Endothelial cell of umbilical vein (primary cell): ENCODE data around the gene PARM1.

Experiments used
- EZH2 ChIP-seq: IDR thresholded peaks from 2 replicates; pipeline ENCODE4 v1.6.1; 2012; ENCODE audit warnings: borderline replicate concordance, low read depth, mild to moderate bottlenecking, moderate library complexity, low read length, inconsistent platforms; ENCODE audit not compliant: severe bottlenecking
- FOS ChIP-seq: IDR thresholded peaks from 2 replicates; pipeline ENCODE4 v1.6.1; 2011; ENCODE audit warnings: mild to moderate bottlenecking, low read length, moderate library complexity, borderline replicate concordance; ENCODE audit not compliant: insufficient read depth
- GATA2 ChIP-seq: IDR thresholded peaks from 2 replicates; pipeline ENCODE4 v1.7.0; 2011; ENCODE audit warnings: low read depth, mild to moderate bottlenecking, moderate library complexity, mixed read lengths, low read length; ENCODE audit not compliant: insufficient read length, insufficient read depth
- JUN ChIP-seq: IDR thresholded peaks from 2 replicates; pipeline ENCODE4 v1.6.1; 2011; ENCODE audit warnings: borderline replicate concordance, low read depth; ENCODE audit not compliant: insufficient read length, insufficient read depth
- POLR2A ChIP-seq: IDR thresholded peaks from 2 replicates; pipeline ENCODE4 v1.6.1; 2012; ENCODE audit warnings: low read depth, mild to moderate bottlenecking, control low read depth, low read length
- POLR2AphosphoS5 ChIP-seq: IDR thresholded peaks from 2 replicates; pipeline ENCODE4 v1.6.1; 2012; ENCODE audit warnings: low read depth, mild to moderate bottlenecking, control low read depth, low read length, moderate library complexity; ENCODE audit not compliant: insufficient read depth
- TF ChIP-seq, protein P1 (sequence below), 2 donors: IDR thresholded peaks; 1 replicate in 1 of 2; 2 replicates in 1 of 2; pipeline ENCODE4 v1.5.1; 2011; ENCODE audit warnings: low read length in 2 of 2, mild to moderate bottlenecking in 2 of 2, moderate library complexity in 2 of 2, control low read depth in 1 of 2, inconsistent platforms in 1 of 2, low read depth in 1 of 2; ENCODE audit not compliant: insufficient read depth in 1 of 2; ENCODE audit errors: extremely low read depth in 1 of 2
- TF ChIP-seq, protein P2 (sequence below): IDR thresholded peaks from 2 replicates; pipeline ENCODE4 v1.6.1; 2011; ENCODE audit not compliant: insufficient read depth, insufficient read length

DNA sequence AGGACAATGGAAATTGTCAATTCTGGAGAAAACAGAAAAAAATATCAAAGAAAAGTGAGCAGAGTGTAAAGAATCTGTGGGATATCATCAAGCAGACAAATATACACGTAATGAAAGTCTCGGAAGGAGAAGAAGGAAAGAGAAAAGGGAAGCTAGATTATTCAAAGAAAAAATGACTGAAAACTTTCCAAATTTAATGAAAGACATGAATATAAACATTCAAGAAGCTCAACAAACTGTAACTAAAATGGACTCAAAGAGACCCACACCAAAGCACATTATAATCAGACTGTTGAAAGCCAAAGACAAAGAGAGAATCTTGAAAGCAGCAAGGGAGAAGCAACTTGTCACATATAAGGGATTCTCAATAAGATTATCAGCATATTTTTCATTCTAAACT, 28.3 kb downstream of the PARM1 start:
- TF ChIP-seq, protein P1, sequence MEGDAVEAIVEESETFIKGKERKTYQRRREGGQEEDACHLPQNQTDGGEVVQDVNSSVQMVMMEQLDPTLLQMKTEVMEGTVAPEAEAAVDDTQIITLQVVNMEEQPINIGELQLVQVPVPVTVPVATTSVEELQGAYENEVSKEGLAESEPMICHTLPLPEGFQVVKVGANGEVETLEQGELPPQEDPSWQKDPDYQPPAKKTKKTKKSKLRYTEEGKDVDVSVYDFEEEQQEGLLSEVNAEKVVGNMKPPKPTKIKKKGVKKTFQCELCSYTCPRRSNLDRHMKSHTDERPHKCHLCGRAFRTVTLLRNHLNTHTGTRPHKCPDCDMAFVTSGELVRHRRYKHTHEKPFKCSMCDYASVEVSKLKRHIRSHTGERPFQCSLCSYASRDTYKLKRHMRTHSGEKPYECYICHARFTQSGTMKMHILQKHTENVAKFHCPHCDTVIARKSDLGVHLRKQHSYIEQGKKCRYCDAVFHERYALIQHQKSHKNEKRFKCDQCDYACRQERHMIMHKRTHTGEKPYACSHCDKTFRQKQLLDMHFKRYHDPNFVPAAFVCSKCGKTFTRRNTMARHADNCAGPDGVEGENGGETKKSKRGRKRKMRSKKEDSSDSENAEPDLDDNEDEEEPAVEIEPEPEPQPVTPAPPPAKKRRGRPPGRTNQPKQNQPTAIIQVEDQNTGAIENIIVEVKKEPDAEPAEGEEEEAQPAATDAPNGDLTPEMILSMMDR (IDR thresholded peaks at IDR 0.05; ENCODE audit: extremely low read depth in 1 of 2, insufficient read depth in 1 of 2, low read depth in 1 of 2, low read length in 2 of 2), result no peak
- no peak for TF ChIP-seq FOS
- no peak for TF ChIP-seq JUN
- TF ChIP-seq, protein P2, sequence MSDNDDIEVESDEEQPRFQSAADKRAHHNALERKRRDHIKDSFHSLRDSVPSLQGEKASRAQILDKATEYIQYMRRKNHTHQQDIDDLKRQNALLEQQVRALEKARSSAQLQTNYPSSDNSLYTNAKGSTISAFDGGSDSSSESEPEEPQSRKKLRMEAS, result no peak
- no peak for TF ChIP-seq POLR2A
- no peak for TF ChIP-seq EZH2
- no peak for TF ChIP-seq POLR2AphosphoS5
- TF ChIP-seq GATA2, result no peak
